ENCODE results near the gene SPOCK1.

Gene SPOCK1

GRCh38 chr5:137346281-137346680, 152.8 kb downstream of the SPOCK1 start:
- H2AFZ ChIP-seq (ENCODE audit: low read depth, low read length): no peak overlapping the region
- no peak overlapping the region for H3K9ac ChIP-seq (ENCODE audit: low read length)
- H2BK120ac ChIP-seq (ENCODE audit: low read depth, low read length): no peak overlapping the region
- no peak overlapping the region for H3K23ac ChIP-seq (ENCODE audit: low read length in 2 of 2)
- H2BK12ac ChIP-seq (ENCODE audit: low read length in 2 of 2): no peak overlapping the region
- H3K27ac ChIP-seq (ENCODE audit: low read length, poor library complexity, severe bottlenecking): no peak overlapping the region
- no peak overlapping the region for H2AK5ac ChIP-seq (ENCODE audit: low read length, severe bottlenecking)
- no peaks in the 10 kb centered on the region for H3K79me1 ChIP-seq (replicated peaks; ENCODE audit: low read length, poor library complexity, severe bottlenecking)
- H3K4ac ChIP-seq (ENCODE audit: low read depth in 1 of 2, low read length in 2 of 2): no peak overlapping the region
- H3K14ac ChIP-seq (ENCODE audit: low read length in 2 of 2): no peak overlapping the region
- H3K18ac ChIP-seq (ENCODE audit: low read depth in 1 of 2, low read length in 2 of 2): no peak overlapping the region
- H4K8ac ChIP-seq (ENCODE audit: low read length): no peak overlapping the region
- WGBS: 71% methylated on average over 3 of the region's 3 CpGs
- H4K91ac ChIP-seq (ENCODE audit: low read length): no peak overlapping the region
- H3K4me3 ChIP-seq (ENCODE audit: insufficient read depth in 1 of 2, low read depth in 1 of 2, low read length in 2 of 2): no peak overlapping the region
- no peak overlapping the region for H3K4me2 ChIP-seq (ENCODE audit: low read length, poor library complexity, severe bottlenecking)
- no peak for DNase-seq
- H3K4me1 ChIP-seq (ENCODE audit: control insufficient read depth, insufficient read depth, low read depth, low read length): peaks cover 2% of the 10 kb centered on the region
- no peak overlapping the region for H2BK15ac ChIP-seq (ENCODE audit: low read depth, poor library complexity, severe bottlenecking)
- H2BK5ac ChIP-seq (ENCODE audit: low read depth, low read length, poor library complexity, severe bottlenecking): no peak overlapping the region
- peaks cover 0 to 3% of the 10 kb centered on the region in 2 experiments for H3K27me3 ChIP-seq (ENCODE audit: control insufficient read depth in 1 of 2, insufficient read depth in 1 of 2, low read length in 2 of 2)
- H3K9me3 ChIP-seq (ENCODE audit: control insufficient read depth, low read length): no peaks in the 10 kb centered on the region
- H3K36me3 ChIP-seq (ENCODE audit: control insufficient read depth in 1 of 2, insufficient read depth in 2 of 2, low read depth in 1 of 2, low read length in 2 of 2): peaks cover 0 to 7% of the 10 kb centered on the region in 2 experiments

DNA sequence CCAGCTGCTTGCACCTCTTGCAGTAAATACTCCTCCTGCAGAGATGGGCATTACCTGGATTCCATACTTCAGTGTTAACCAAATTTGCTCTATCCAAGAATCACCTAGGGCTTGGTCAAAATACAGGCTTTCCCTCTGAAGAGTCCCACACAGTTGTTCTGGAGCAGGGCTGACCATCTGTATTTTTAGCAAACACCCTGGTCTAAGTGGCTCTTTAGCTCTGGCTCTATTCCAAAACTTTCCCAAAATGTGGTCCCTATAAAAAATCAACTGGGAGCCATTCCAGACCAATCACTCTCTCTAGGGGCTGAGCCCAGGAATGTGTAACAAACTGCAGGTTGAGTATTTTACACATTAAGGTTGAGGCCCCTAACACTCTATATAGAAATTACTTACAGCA, 153.7 kb downstream of the SPOCK1 start:
- Histone ChIP-seq H3K79me1 (replicated peaks; ENCODE audit: low read length, poor library complexity, severe bottlenecking) (no peaks in the 10 kb centered on the region), H3K4me1 (ENCODE audit: control insufficient read depth, insufficient read depth, low read depth, low read length) (peaks cover 2% of the 10 kb centered on the region), H2BK5ac (ENCODE audit: low read depth, low read length, poor library complexity, severe bottlenecking) (no peak overlapping the region), H3K27ac (ENCODE audit: low read length, poor library complexity, severe bottlenecking) (no peak overlapping the region), H3K9me3 (ENCODE audit: control insufficient read depth, low read length) (no peaks in the 10 kb centered on the region), H3K9ac (ENCODE audit: low read length) (no peak overlapping the region), H3K4ac (ENCODE audit: low read depth in 1 of 2, low read length in 2 of 2) (no peak overlapping the region), H2AK5ac (ENCODE audit: low read length, severe bottlenecking) (no peak overlapping the region), H2BK120ac (ENCODE audit: low read depth, low read length) (no peak overlapping the region), H3K18ac (ENCODE audit: low read depth in 1 of 2, low read length in 2 of 2) (no peak overlapping the region), H2BK15ac (ENCODE audit: low read depth, poor library complexity, severe bottlenecking) (no peak overlapping the region), H3K36me3 (ENCODE audit: control insufficient read depth in 1 of 2, insufficient read depth in 2 of 2, low read depth in 1 of 2, low read length in 2 of 2) (peaks cover 0 to 7% of the 10 kb centered on the region in 2 experiments), H3K4me3 (ENCODE audit: insufficient read depth in 1 of 2, low read depth in 1 of 2, low read length in 2 of 2) (no peak overlapping the region), H3K14ac (ENCODE audit: low read length in 2 of 2) (no peak overlapping the region), H3K27me3 (ENCODE audit: control insufficient read depth in 1 of 2, insufficient read depth in 1 of 2, low read length in 2 of 2) (peaks cover 0 to 3% of the 10 kb centered on the region in 2 experiments), H4K8ac (ENCODE audit: low read length) (no peak overlapping the region), H3K23ac (ENCODE audit: low read length in 2 of 2) (no peak overlapping the region), H2BK12ac (ENCODE audit: low read length in 2 of 2) (no peak overlapping the region), H2AFZ (ENCODE audit: low read depth, low read length) (no peak overlapping the region), H3K4me2 (ENCODE audit: low read length, poor library complexity, severe bottlenecking) (no peak overlapping the region), H4K91ac (ENCODE audit: low read length) (no peak overlapping the region)
- no peak for DNase-seq

DNA sequence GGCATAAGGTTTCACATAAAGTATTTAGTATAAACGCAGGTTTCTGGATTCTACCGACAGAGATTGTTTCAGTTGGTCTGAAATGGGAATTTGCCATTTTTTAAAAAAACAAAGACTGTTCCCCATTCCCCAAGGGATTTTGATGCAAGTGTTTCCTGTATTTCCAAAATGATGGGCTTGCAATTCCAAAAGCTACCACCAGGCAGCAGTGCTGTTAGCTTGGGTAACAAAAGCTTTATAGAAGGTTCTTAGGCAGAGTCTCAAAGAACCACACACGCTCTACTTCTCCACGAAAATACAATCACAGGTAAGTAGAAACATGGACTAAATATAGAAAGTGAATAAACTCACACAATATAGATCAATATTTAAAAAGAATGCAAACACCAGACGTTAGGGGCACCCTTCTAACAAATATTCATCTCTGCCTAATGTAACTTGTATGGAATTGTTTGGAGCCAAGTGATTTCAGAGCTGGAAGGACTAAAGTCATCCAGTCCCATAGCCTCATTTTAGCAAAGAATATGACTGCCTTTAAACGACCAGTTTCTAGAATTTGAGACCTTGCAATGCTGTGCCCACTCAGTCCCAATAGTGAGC, 154.3 kb downstream of the SPOCK1 start:
- Histone ChIP-seq H3K14ac (ENCODE audit: low read length in 2 of 2) (no peak overlapping the region), H3K27me3 (ENCODE audit: control insufficient read depth in 1 of 2, insufficient read depth in 1 of 2, low read length in 2 of 2) (peaks cover 0 to 3% of the 10 kb centered on the region in 2 experiments), H4K8ac (ENCODE audit: low read length) (no peak overlapping the region), H3K4ac (ENCODE audit: low read depth in 1 of 2, low read length in 2 of 2) (no peak overlapping the region), H2AFZ (ENCODE audit: low read depth, low read length) (no peak overlapping the region), H3K23ac (ENCODE audit: low read length in 2 of 2) (no peak overlapping the region), H2BK12ac (ENCODE audit: low read length in 2 of 2) (no peak overlapping the region), H3K9ac (ENCODE audit: low read length) (no peak overlapping the region), H3K4me3 (ENCODE audit: insufficient read depth in 1 of 2, low read depth in 1 of 2, low read length in 2 of 2) (no peak overlapping the region), H2AK5ac (ENCODE audit: low read length, severe bottlenecking) (no peak overlapping the region), H3K27ac (ENCODE audit: low read length, poor library complexity, severe bottlenecking) (no peak overlapping the region), H3K79me1 (replicated peaks; ENCODE audit: low read length, poor library complexity, severe bottlenecking) (no peaks in the 10 kb centered on the region), H3K4me2 (ENCODE audit: low read length, poor library complexity, severe bottlenecking) (no peak overlapping the region), H2BK5ac (ENCODE audit: low read depth, low read length, poor library complexity, severe bottlenecking) (no peak overlapping the region), H3K9me3 (ENCODE audit: control insufficient read depth, low read length) (no peaks in the 10 kb centered on the region), H4K91ac (ENCODE audit: low read length) (no peak overlapping the region), H3K18ac (ENCODE audit: low read depth in 1 of 2, low read length in 2 of 2) (no peak overlapping the region), H3K36me3 (ENCODE audit: control insufficient read depth in 1 of 2, insufficient read depth in 2 of 2, low read depth in 1 of 2, low read length in 2 of 2) (peaks cover 0 to 7% of the 10 kb centered on the region in 2 experiments), H2BK120ac (ENCODE audit: low read depth, low read length) (no peak overlapping the region), H2BK15ac (ENCODE audit: low read depth, poor library complexity, severe bottlenecking) (no peak overlapping the region), H3K4me1 (ENCODE audit: control insufficient read depth, insufficient read depth, low read depth, low read length) (peaks cover 2% of the 10 kb centered on the region)
- WGBS: 0% methylated on average over 1 of the region's 6 CpGs
- peak; percentile 5 for DNase-seq

DNA sequence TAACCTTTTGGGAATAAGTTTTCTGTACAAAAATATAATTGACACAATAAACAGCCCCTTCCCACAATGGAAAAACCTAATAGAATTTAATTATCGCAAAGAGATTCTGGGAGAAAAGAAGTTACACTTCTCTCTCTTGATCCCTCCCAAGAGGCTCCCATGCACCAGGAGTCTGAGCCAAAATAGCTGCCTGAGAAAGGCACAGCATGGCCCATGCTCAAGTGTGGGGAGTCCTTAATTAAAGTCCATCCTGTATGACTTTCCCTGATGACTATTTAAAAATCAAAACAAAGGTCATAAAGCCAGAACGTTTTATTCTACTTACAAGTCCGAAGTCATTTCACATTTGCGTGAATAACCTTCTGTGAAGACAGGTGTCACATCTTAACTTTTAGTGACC, 155.1 kb downstream of the SPOCK1 start:
- no peak overlapping the region for H2BK5ac ChIP-seq (ENCODE audit: low read depth, low read length, poor library complexity, severe bottlenecking)
- no peak for DNase-seq
- no peak overlapping the region for H3K4me3 ChIP-seq (ENCODE audit: insufficient read depth in 1 of 2, low read depth in 1 of 2, low read length in 2 of 2)
- no peak overlapping the region for H2BK12ac ChIP-seq (ENCODE audit: low read length in 2 of 2)
- no peak overlapping the region for H2BK120ac ChIP-seq (ENCODE audit: low read depth, low read length)
- no peak overlapping the region for H4K8ac ChIP-seq (ENCODE audit: low read length)
- 83% methylated on average over 4 of the region's 4 CpGs for WGBS
- H3K4me2 ChIP-seq (ENCODE audit: low read length, poor library complexity, severe bottlenecking): no peak overlapping the region
- no peak overlapping the region for H4K91ac ChIP-seq (ENCODE audit: low read length)
- no peaks in the 10 kb centered on the region for H3K27me3 ChIP-seq (ENCODE audit: control insufficient read depth in 1 of 2, insufficient read depth in 1 of 2, low read length in 2 of 2)
- peaks cover 2% of the 10 kb centered on the region for H3K4me1 ChIP-seq (ENCODE audit: control insufficient read depth, insufficient read depth, low read depth, low read length)
- H3K36me3 ChIP-seq (ENCODE audit: control insufficient read depth in 1 of 2, insufficient read depth in 2 of 2, low read depth in 1 of 2, low read length in 2 of 2): peaks cover 0 to 6% of the 10 kb centered on the region in 2 experiments
- no peak overlapping the region for H2BK15ac ChIP-seq (ENCODE audit: low read depth, poor library complexity, severe bottlenecking)
- no peak overlapping the region for H3K14ac ChIP-seq (ENCODE audit: low read length in 2 of 2)
- H3K4ac ChIP-seq (ENCODE audit: low read depth in 1 of 2, low read length in 2 of 2): no peak overlapping the region
- no peak overlapping the region for H2AK5ac ChIP-seq (ENCODE audit: low read length, severe bottlenecking)
- H2AFZ ChIP-seq (ENCODE audit: low read depth, low read length): no peak overlapping the region
- no peak overlapping the region for H3K18ac ChIP-seq (ENCODE audit: low read depth in 1 of 2, low read length in 2 of 2)
- no peak overlapping the region for H3K9ac ChIP-seq (ENCODE audit: low read length)
- H3K23ac ChIP-seq (ENCODE audit: low read length in 2 of 2): no peak overlapping the region
- no peaks in the 10 kb centered on the region for H3K79me1 ChIP-seq (replicated peaks; ENCODE audit: low read length, poor library complexity, severe bottlenecking)
- H3K9me3 ChIP-seq (ENCODE audit: control insufficient read depth, low read length): no peaks in the 10 kb centered on the region
- no peak overlapping the region for H3K27ac ChIP-seq (ENCODE audit: low read length, poor library complexity, severe bottlenecking)
